IMR-90 (cell line): ENCODE data around the gene MEX3B. TPM values are rescaled to one million over a fixed set of nuclear protein-coding genes. Genes with fewer than 3 reads are reported as not detected.

Experiments
- ATAC-seq: fragments of 200-7000 bp; cut with Tn5 transposase; 2 replicates; pipeline ENCODE4 v1.9.1; 2020; ENCODE audit warnings: low read depth, mild to moderate bottlenecking, moderate library complexity
- BruUV-seq: library from RNA; stranded (reverse); fragments of 400-500 nt; replicated peaks from 2 replicates; lab custom pipeline; 2021; lab: Mats Ljungman, UMichigan
- CTCF ChIA-PET: fragments of 300-600 bp; formaldehyde crosslinking; extraction: SDS; loops from one replicate; lab custom pipeline; 2021; ENCODE audit warnings: antibody characterized with exemption; lab: Yijun Ruan, JAX
- POLR2A ChIA-PET: fragments of 300-600 bp; sonication (Branson Sonifier 250); formaldehyde crosslinking; loops from one replicate; lab custom pipeline; 2022; ENCODE audit warnings: antibody characterized with exemption; ENCODE audit not compliant: unreplicated experiment; lab: Charles Lee
- DNase-seq: peaks from one replicate; pipeline ENCODE4 v3.0.0; 2013
- H2AFZ ChIP-seq: replicated peaks from 2 replicates; pipeline ENCODE3; 2013; ENCODE audit warnings: low read length, mild to moderate bottlenecking; ENCODE audit not compliant: poor library complexity
- H2AK5ac ChIP-seq: 2 replicates; pipeline ENCODE4 v1.6.1; 2013; ENCODE audit warnings: low read depth, low read length, inconsistent platforms
- H2AK9ac ChIP-seq: replicated peaks from 2 replicates; pipeline ENCODE3; 2013; ENCODE audit warnings: mild to moderate bottlenecking, low read depth, low read length, moderate library complexity; ENCODE audit not compliant: poor library complexity
- H2BK120ac ChIP-seq: 2 replicates; pipeline ENCODE4 v1.6.1; 2013; ENCODE audit warnings: low read depth, low read length, inconsistent platforms
- H2BK15ac ChIP-seq: 3 replicates; pipeline ENCODE4 v1.6.1; 2013; ENCODE audit warnings: low read depth, low read length, inconsistent platforms
- H2BK20ac ChIP-seq: 2 replicates; pipeline ENCODE4 v1.6.1; 2013; ENCODE audit warnings: low read depth, mild to moderate bottlenecking, inconsistent platforms, low read length, moderate library complexity
- H2BK5ac ChIP-seq: 2 replicates; pipeline ENCODE4 v1.6.1; 2013; ENCODE audit warnings: mild to moderate bottlenecking, low read depth, low read length, inconsistent platforms; ENCODE audit not compliant: poor library complexity, severe bottlenecking
- H3K14ac ChIP-seq: replicated peaks from 2 replicates; pipeline ENCODE4 v1.6.1; 2013; ENCODE audit warnings: low read depth, low read length, inconsistent platforms
- H3K18ac ChIP-seq: 2 replicates; pipeline ENCODE4 v1.6.1; 2013; ENCODE audit warnings: low read depth, low read length, control low read depth
- H3K23ac ChIP-seq: 2 replicates; pipeline ENCODE4 v1.6.1; 2013; ENCODE audit warnings: low read depth, low read length, inconsistent platforms
- H3K27ac ChIP-seq: 2 replicates; pipeline ENCODE4 v1.5.1; 2013; ENCODE audit warnings: mild to moderate bottlenecking, control low read depth, low read length; ENCODE audit not compliant: insufficient read depth
- H3K27me3 ChIP-seq: 2 replicates; pipeline ENCODE4 v1.6.1; 2013; ENCODE audit warnings: low read length; ENCODE audit not compliant: control insufficient read depth, insufficient read depth
- H3K36me3 ChIP-seq: 2 replicates; pipeline ENCODE4 v1.6.1; 2013; ENCODE audit warnings: low read length, mixed read lengths; ENCODE audit not compliant: control insufficient read depth, insufficient read depth
- H3K4ac ChIP-seq: 2 replicates; pipeline ENCODE4 v1.6.1; 2013; ENCODE audit warnings: low read depth, low read length, inconsistent platforms
- H3K4me1 ChIP-seq: 2 replicates; pipeline ENCODE4 v1.6.1; 2013; ENCODE audit warnings: low read length, mixed read lengths; ENCODE audit not compliant: control insufficient read depth, insufficient read depth
- H3K4me2 ChIP-seq: 2 replicates; pipeline ENCODE4 v1.6.1; 2013; ENCODE audit warnings: low read depth, mild to moderate bottlenecking, control low read depth, low read length, moderate library complexity
- H3K4me3 ChIP-seq: 2 replicates; pipeline ENCODE4 v1.5.1; 2013; ENCODE audit warnings: low read depth, mild to moderate bottlenecking, control low read depth, low read length, moderate library complexity; ENCODE audit not compliant: insufficient read depth
- H3K56ac ChIP-seq: 2 replicates; pipeline ENCODE4 v1.6.1; 2013; ENCODE audit warnings: low read length, inconsistent platforms; ENCODE audit not compliant: insufficient read depth; ENCODE audit errors: extremely low read depth
- H3K79me1 ChIP-seq, 2 experiments: 2 replicates each; pipeline ENCODE4 v1.6.1; 2013; ENCODE audit warnings: low read length in 2 of 2, inconsistent platforms in 1 of 2, low read depth in 1 of 2
- H3K9ac ChIP-seq: 2 replicates; pipeline ENCODE4 v1.6.1; 2013; ENCODE audit warnings: low read depth, low read length, control low read depth
- H3K9me1 ChIP-seq: 2 replicates; pipeline ENCODE4 v1.6.1; 2013; ENCODE audit warnings: low read length, inconsistent platforms; ENCODE audit not compliant: insufficient read depth
- H3K9me3 ChIP-seq: 2 replicates; pipeline ENCODE4 v1.6.1; 2013; ENCODE audit warnings: low read length; ENCODE audit not compliant: control insufficient read depth, insufficient read depth
- H4K20me1 ChIP-seq: 2 replicates; pipeline ENCODE4 v1.6.1; 2013; ENCODE audit warnings: low read length, inconsistent platforms; ENCODE audit not compliant: insufficient read depth
- H4K5ac ChIP-seq: 2 replicates; pipeline ENCODE4 v1.6.1; 2013; ENCODE audit warnings: mild to moderate bottlenecking, low read depth, low read length, control low read depth
- H4K8ac ChIP-seq, 2 experiments: 2 replicates each; pipeline ENCODE4 v1.6.1; 2013; ENCODE audit warnings: low read depth in 2 of 2, low read length in 2 of 2, control low read depth in 1 of 2, inconsistent platforms in 1 of 2
- H4K91ac ChIP-seq: 2 replicates; pipeline ENCODE4 v1.6.1; 2013; ENCODE audit warnings: low read depth, low read length, inconsistent platforms; ENCODE audit not compliant: insufficient read depth
- CEBPB ChIP-seq: IDR thresholded peaks from 2 replicates; pipeline ENCODE4 v1.6.1; 2012; ENCODE audit warnings: low read depth, low read length, improper control_type of control experiment
- MAZ ChIP-seq: IDR thresholded peaks from 2 replicates; pipeline ENCODE4 v1.6.1; 2012; ENCODE audit warnings: low read depth, mild to moderate bottlenecking, low read length, improper control_type of control experiment, moderate library complexity, borderline replicate concordance
- NFE2L2 ChIP-seq: fragments of 150-350 bp; IDR thresholded peaks from 2 replicates; pipeline ENCODE4 v1.6.1; 2016; ENCODE audit warnings: low read depth, mild to moderate bottlenecking, low read length
- POLR2A ChIP-seq: IDR thresholded peaks from 2 replicates; pipeline ENCODE4 v1.6.1; 2012; ENCODE audit warnings: mild to moderate bottlenecking, low read depth, low read length
- RAD21 ChIP-seq: IDR thresholded peaks from 2 replicates; pipeline ENCODE4 v1.6.1; 2012; ENCODE audit warnings: low read length, improper control_type of control experiment
- RFX5 ChIP-seq: IDR thresholded peaks from 2 replicates; pipeline ENCODE4 v1.8.0; 2012; ENCODE audit warnings: low read depth, mild to moderate bottlenecking, low read length, moderate library complexity
- SMC3 ChIP-seq: fragments of 150-350 bp; IDR thresholded peaks from 2 replicates; pipeline ENCODE4 v1.6.1; 2016; ENCODE audit warnings: low read depth, mild to moderate bottlenecking, antibody characterized with exemption, low read length, moderate library complexity
- USF2 ChIP-seq: fragments of 150-350 bp; IDR thresholded peaks from 2 replicates; pipeline ENCODE4 v1.6.1; 2017; ENCODE audit warnings: mild to moderate bottlenecking, antibody characterized with exemption, low read length, low read depth
- WGBS, 2 experiments: methylation state at CpG; one replicate each; pipeline versions ENCODE4 v1.1.5 to v1.1.7; 2013; ENCODE audit warnings: missing lambda C conversion rate in 2 of 2; ENCODE audit not compliant: insufficient read length in 1 of 2; ENCODE audit errors: extremely low coverage in 2 of 2; 5-methylcytosine and 5-hydroxymethylcytosine counted together
- dilution Hi-C: fragments of 300-500 bp; cut with HindIII; formaldehyde crosslinking; loops from one replicate; pipeline ENCODE4 v1.14.3; 2018; ENCODE audit warnings: low sequenced_read_pairs; ENCODE audit not compliant: unreplicated experiment
- in situ Hi-C: fragments of 300-500 bp; cut with MboI; formaldehyde crosslinking; loops from 3 replicates; pipeline ENCODE4 v1.14.3; 2019; ENCODE audit warnings: low sequenced_read_pairs, inconsistent platforms, mixed read lengths
- intact Hi-C: fragments of 100-400 bp; cut with micrococcal nuclease; formaldehyde crosslinking; loops from 2 replicates; pipeline ENCODE4 v1.10.0; 2022
- polyA plus RNA-seq, 3 experiments: library from polyadenylated mRNA; depleted of rRNA; stranded (reverse); fragments of >200 nt; gene quantifications; 2 replicates each; pipeline ENCODE4 v1.2.3, GENCODE V29; 2012; ENCODE audit warnings: low replicate concordance in 1 of 3
- total RNA-seq: library from RNA; depleted of rRNA; stranded (reverse); fragments of >200 nt; gene quantifications from 2 replicates; pipeline ENCODE4 v1.2.3, GENCODE V29; 2012

The MEX3B gene
- total and polyA plus RNA-seq, 2 of the 4 experiments (the other 2 are of a cell fraction) = 3.6 to 12.9 TPM

GRCh38 chr15:82017656-82018055 is 28.2 kb downstream of the MEX3B start:
- H4K91ac ChIP-seq = no peak overlapping the region
- no peak overlapping the region for H2BK20ac ChIP-seq
- peaks cover 8% of the 10 kb centered on the region for H3K4me1 ChIP-seq
- no peak overlapping the region for H3K4ac ChIP-seq
- intact Hi-C loops = no loop called here
- no peak overlapping the region for H3K56ac ChIP-seq
- ATAC-seq = no peak
- no peak overlapping the region for H2BK15ac ChIP-seq
- no peaks in the 10 kb centered on the region for H3K36me3 ChIP-seq
- H3K18ac ChIP-seq = no peak overlapping the region
- H4K5ac ChIP-seq = no peak overlapping the region
- H2BK5ac ChIP-seq = no peak overlapping the region
- TF ChIP-seq POLR2A (no peak), MAZ (no peak), CEBPB (no peak), USF2 (no peak), RAD21 (no peak), RFX5 (no peak), NFE2L2 (no peak), SMC3 (no peak)
- H2AFZ ChIP-seq = no peak overlapping the region
- in situ Hi-C loops = no loop called here
- no peak for DNase-seq
- no peak overlapping the region for H3K4me3 ChIP-seq
- ChIA-PET CTCF (no interaction called here), POLR2A (no interaction called here)
- H3K4me2 ChIP-seq = no peak overlapping the region
- BruUV-seq = no TSS peak
- H3K27me3 ChIP-seq = peaks cover 7% of the 10 kb centered on the region
- no peak overlapping the region for H3K27ac ChIP-seq
- H3K23ac ChIP-seq = no peak overlapping the region
- dilution Hi-C loops = no loop called here
- H2AK5ac ChIP-seq = no peak overlapping the region
- H3K79me1 ChIP-seq = no peaks in the 10 kb centered on the region
- no peak overlapping the region for H3K14ac ChIP-seq
- H4K20me1 ChIP-seq = no peaks in the 10 kb centered on the region
- H3K9me3 ChIP-seq = no peaks in the 10 kb centered on the region
- no peaks in the 10 kb centered on the region for H3K9me1 ChIP-seq
- H2BK120ac ChIP-seq = no peak overlapping the region
- H2AK9ac ChIP-seq = no peak overlapping the region
- WGBS, 2 experiments = no CpG with 5 or more reads among the region's 7 CpGs
- no peak overlapping the region for H4K8ac ChIP-seq
- no peak overlapping the region for H3K9ac ChIP-seq
